Activated CD8-positive, alpha-beta memory T cell treated with anti-CD3 and anti-CD28 coated beads, Interleukin-2, amount 50 U/mL, for 1 hour (primary cell): Measurements from ENCODE around the gene TDRD12.
"Not testable (repeated sequence)": the region's sequence is repeated elsewhere in the genome, so short reads cannot be mapped to it uniquely, and the experiment has no call there.

Experiments used
- DNase-seq: peaks from one replicate; pipeline ENCODE4 v3.0.0-alpha.2; 2020; ENCODE audit errors: extremely low read depth

Gene TDRD12

DNA sequence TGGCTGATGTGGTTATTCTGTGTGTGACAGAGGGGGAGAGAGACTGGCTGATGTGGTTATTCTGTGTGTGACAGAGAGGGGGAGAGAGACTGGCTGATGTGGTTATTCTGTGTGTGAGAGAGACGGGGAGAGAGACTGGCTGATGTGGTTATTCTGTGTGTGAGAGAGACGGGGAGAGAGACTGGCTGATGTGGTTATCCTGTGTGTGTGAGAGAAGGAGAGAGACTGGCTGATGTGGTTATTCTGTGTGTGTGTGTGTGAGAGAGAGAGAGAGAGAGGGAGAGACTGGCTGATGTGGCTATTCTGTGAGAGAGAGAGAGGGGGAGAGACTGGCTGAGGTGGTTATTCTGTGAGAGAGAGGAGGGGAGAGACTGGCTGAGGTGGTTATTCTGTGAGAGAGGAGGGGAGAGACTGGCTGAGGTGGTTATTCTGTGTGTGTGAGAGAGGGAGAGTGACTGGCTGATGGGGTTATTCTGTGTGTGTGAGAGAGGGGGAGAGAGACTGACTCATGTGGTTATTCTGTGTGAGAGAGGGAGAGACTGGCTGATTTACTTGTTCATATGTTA is 27.1 kb downstream of the TDRD12 start:
- not testable (repeated sequence) for DNase-seq

DNA sequence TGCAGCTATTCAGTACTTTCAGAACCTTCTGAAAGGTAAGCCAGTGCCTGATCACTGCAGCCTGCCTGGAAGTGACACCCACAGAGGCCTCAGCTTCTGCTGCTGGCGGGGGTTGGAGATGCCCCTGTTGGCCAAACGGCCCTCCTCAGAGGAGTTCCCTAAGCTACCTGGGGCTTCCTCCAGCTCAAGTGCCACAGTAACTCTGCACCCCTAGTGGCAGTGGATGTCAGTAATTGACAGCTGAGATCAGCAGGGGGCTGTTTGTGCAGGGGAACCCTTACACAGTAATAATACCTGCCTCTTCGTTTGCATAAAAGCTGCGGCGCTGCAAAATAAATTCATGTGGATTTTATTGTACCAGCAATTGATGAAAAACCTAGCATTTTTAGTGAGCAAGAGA is 28.9 kb downstream of the TDRD12 start:
- DNase-seq, result no peak

DNA sequence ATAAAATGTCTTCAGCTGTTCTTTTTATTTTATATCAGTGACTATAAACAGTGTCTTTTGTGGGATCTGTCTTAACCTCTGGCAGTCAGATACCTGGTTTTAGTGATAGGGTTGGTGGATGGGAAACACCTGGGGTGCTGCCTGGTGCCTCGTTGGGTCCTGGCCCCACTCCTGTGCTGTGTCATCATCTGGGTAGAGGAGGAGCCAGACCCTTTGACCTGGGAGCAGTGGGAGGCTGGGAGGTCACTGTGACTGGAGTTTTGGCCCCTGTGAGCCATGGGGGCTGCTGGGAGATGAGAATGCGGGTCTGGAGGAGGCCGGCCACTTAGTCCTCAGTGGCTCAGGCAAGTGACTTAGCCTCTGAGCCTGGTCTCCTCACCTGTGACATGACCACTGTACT is 29.4 kb downstream of the TDRD12 start:
- no peak for DNase-seq

DNA sequence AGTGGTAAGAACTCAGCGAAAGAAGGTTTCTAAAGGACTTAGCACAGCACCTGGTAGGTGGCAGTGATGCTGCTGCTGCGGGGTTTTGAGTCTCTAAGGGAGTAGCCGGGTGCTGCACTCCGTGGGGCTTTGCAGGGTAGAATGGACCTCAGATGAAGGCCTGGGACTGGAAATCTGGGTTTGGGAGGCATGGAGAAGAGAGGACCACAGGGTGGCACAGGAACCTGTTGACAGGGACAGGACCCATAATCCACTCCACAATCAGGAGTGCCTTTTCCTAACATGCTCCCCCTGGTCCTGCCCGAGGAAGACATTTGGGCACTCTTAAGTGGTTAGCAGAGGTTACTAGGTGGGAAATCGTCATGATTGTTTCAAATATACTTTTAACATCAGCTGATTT is 29.8 kb downstream of the TDRD12 start:
- DNase-seq, result no peak

DNA sequence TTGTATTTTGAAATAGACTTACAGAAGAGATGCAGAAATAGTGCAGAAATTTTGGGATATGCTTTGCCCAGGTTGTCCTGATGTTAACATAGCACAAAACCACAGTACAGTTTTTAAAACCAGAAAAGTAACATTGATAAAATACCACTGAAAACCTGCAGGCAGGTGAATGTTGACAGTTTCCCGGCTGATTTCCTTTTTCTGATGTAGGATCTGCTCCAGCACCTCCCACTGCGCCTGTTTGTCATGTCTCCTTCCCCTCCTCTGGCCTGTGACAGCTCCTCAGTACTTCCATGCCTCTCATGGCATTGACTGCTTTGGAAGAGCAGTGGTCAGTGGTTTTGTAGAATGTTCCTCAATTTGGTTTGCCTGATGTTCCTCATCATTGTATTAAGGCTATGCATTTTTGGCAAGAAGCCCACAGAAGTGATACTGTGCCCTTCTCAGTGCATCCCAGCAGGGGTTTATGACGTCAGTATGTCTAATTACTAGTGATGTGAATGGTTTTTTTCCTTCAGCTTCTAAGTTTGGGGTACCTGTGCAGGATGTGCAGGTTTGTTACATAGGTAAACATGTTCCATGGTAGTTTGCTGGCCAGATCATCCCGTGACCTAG is 31.0 kb downstream of the TDRD12 start:
- no peak for DNase-seq

DNA sequence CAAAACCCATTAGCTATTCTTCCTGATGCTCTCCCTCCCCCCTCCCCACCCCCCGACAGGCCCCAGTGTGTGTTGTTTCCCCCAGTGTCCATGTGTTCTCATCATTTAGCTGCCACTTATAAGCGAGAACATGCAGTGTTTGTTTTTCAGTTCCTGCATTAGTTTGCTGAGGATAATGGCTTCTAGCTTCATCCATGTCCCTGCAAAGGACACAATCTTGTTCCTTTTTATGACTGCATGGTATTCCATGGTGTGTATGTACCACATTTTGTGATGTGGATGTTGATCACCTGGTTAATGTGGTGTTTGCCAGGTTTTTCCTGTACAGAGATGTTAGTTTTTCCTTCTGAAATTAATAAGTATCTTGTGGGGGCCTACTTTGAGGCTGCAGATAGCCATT is 31.5 kb downstream of the TDRD12 start:
- no peak for DNase-seq

DNA sequence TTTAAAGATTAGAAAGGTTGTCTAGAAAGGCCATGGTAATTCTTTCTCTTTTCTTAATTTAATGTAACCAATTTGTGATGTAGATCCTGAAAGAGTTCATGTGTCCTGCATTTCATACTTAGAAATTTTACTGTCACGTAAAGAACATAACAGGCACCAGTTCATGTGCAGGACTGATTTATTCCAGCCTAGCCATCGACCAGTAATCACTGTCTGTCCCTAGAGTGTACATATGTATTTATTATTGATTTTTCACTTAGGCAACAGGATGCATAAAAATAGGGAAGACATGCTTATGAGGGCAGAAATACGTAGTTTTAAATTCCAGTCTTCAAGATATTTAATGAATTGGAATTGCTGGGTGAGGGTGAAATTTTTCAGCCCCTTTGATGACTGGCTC is 37.6 kb downstream of the TDRD12 start:
- no peak for DNase-seq

DNA sequence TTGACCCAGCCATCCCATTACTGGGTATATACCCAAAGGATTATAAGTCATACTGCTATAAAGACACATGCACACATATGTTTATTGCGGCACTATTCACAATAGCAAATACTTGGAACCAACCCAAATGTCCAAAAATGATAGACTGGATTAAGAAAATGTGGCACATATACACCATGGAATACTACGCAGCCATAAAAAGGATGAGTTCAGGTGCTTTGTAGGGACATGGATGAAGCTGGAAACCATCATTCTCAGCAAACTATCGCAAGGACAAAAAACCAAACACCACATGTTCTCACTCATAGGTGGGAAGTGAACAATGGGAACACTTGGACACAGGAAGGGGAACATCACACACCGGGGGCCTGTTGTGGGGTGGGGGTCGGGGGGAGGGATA is 45.8 kb downstream of the TDRD12 start:
- not testable (repeated sequence) for DNase-seq

DNA sequence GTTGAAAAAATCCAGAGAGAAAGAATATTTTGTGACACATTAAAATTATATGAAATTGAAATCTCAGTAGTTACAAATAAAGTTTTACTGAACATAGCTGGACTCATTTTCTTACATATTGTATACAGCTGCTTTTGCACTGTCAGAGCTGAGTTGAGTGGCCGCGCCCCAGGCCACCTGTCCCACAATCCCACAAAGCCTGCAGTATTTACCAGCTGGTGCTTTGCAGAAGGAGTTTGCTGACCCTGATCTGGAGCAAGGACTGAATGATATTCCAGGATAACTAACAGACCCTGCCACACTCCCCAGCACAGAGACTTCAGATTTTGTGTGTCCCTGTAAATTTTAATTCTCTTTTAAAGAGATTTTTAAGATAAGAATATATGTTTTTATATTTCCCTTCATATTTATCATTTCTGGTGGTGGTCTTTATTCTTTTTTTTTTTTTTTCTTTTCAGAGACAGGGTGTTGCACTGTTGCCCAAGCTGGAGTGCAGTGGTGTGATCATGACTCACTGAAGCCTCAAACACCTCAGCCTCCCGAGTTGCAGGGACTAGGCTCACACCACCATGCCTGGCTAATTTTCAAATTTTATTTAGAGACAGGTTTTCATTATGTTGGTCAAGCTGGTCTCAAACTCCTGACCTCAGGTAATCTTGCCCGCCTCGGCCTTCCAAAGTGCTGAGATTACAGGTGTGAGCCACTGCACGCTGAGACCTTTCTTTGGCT is 48.5 kb downstream of the TDRD12 start:
- DNase-seq, result no peak

DNA sequence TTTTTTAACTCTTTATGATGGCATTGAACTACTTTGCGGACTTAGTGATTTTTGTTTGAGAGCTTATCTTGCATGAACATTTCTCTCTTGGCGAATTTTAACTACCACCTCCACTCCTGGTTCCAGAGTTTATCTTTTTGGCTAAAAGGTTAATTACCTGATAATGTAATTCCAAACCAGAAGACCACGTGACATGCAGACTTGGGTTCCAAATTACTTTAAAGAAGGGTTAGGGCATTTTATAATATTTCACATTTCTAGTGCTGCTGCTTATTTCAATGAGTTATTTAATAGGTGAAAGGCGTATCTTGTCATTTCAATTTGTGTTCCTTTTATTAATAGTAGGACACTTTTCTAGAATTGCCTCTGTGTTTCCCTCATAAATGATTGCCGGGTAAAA is 52.0 kb downstream of the TDRD12 start:
- no peak for DNase-seq

DNA sequence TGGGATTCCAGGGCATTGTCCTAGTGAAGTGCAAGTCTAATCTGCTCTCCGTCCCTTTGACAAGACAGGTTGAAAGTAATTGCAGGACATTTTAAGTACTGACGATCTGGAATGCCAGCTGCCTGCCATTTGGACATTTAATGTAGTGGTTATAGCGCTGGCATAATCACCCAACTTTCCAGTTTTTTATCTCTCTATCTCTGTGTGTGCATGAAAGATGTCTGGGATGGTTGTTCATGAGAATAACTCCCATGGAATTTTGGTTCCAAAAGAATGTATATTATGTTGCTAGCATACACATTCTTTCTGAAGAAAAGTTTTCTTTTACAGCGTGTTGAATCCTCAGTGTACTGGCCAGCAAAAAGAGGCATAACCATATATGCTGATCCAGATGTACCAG is 53.6 kb downstream of the TDRD12 start:
- DNase-seq, result no peak

DNA sequence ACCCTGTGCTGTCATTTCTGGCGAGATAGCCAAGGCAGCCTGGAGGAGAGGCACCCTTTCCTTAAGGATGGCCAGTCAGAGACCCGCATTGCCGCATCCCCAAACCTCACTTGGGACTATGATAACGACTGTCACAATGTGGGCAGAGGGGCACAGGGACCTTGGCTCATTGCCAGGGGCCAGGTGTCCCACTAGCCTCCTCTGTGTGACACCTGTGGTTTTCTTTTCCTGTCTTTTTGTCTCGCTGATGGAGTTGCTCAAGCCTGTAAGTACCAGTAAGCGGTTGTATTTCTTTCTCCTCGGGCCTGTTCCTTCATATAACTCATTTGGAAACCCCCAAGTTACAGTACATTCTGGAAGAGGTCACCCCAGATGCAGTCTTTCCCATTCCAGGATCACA is 59.5 kb downstream of the TDRD12 start:
- DNase-seq, result no peak

DNA sequence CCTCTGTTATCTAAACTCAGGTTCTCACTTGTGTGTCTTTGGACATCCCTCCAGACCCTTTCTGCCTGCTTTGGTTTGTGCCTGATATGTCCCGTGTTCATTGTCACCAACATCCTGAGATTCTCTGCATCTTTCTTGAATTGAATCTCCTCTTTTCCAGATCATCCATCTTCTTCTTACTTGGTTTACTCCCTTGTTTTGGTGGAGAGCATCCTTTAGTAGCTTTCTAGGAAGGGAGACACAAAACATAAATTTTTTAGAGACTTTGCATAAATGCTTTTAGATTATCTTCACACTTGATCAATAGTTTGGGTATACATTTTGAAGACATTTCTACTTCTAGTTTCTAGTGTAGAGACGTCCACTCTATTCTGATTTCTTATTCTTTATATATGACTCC is 61.7 kb downstream of the TDRD12 start:
- DNase-seq, result no peak

DNA sequence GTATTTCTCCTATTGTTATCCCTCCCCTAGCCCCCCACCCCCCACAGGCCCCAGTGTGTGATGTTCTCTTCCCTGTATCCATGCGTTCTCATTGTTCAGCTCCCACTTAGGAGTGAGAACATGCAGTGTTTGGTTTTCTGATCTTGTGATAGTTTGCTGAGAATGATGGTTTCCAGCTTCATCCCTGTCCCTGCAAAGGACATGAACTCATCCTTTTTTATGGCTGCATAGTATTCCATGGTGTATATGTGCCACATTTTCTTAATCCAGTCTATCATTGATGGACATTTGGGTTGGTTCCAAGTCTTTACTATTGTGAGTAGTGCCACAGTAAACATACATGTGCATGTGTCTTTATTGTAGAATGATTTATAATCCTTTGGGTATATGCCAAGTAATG is 62.5 kb downstream of the TDRD12 start:
- not testable (repeated sequence) for DNase-seq

DNA sequence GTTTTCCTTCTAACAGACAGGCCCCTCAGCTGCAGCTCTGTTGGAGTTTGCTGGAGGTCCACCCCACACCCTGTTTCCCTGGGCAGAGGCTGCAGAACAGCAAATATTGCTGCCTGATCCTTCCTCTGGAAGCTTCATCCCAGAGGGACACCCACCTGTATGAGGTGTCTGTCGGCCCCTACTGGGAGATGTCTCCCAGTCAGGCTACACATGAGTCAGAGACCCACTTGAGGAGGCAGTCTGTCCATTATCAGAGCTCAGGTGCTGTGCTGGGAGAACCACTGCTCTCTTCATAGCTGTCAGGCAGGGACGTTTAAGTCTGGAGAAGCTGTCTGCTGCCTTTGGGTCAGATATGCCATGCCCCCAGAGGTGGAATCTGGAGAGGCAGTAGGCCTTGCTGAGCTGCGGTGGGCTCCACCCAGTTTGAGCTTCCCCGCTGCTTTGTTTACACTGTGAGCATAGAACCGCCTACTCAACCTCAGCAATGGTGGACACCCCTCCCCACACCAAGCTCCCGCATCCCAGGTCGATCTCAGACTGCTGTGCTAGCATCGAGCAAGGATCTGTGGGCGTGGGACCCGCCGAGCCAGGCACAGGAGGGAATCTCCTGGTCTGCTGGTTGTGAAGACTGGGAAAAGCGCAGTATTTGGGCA is 67.7 kb downstream of the TDRD12 start:
- DNase-seq, result not testable (repeated sequence)

DNA sequence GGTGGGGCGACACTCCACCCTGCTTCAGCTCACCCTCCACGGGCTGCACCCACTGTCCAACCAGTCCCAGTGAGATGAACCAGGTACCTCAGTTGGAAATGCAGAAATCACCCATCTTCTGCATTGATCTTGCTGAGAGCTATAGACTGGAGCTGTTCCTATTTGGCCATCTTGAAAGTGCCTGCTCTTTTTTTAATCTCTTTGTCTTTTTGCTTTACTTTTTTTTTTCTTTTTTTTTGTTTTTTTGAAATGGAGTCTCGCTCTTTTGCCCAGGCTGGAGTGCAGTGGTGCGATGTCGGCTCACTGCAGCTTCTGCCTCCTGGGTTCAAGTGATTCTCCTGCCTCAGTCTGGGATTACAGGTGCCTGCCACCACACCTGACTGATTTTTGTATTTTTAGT is 68.3 kb downstream of the TDRD12 start:
- DNase-seq, result not testable (repeated sequence)

DNA sequence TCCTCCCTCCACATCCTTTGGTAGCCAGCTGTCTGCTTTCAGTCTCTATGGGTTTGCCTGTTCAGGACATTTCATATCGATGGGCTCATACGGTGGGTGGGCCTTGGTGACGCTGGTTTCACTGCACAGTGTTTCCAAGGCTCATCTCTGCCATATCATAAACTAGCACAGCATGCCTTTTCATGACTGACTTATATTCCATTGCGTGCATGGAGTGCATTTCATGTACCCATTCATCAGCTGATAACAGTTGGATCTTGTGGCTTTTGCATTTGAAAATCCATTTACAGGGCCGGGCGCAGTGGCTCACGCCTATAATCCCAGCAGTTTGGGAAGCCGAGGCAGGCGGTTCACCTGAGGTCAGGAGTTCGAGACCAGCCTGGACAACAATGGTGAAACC is 69.9 kb downstream of the TDRD12 start:
- no peak for DNase-seq

DNA sequence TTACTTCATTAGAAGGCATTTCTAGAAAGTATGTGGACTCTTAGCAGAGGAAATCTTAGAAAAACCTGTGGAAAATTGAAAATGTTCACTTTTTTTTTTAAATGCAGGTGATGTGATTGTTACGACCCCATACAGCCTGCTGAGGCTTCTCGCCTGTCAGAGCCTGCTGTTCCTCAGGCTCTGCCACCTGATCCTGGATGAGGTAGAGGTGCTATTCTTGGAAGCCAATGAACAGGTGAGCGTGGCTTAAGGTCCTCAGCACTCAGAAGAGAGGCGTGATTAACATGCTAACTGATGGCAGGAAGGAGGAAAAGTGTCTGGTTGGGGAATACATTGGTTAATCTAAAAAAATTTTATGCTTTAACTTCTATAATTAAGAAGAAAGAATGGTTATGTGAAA is 78.6 kb downstream of the TDRD12 start:
- DNase-seq, result no peak

DNA sequence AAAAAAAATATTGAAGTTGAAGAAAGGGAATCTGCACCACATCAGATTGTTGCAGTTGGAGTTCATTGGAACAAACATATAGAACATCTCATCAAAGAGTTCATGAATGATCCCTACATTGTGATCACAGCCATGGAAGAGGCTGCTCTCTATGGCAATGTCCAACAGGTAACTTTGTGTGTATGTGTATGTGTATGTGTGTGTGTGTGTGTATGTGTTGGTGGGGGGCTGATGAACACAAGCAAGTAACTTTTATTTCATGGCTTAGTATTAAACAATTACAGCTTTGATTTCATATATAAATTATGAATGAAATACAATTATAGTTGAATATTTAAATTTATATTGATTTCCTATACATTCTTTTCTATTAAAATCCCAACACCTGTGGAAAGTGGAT is 80.6 kb downstream of the TDRD12 start:
- DNase-seq, result no peak

DNA sequence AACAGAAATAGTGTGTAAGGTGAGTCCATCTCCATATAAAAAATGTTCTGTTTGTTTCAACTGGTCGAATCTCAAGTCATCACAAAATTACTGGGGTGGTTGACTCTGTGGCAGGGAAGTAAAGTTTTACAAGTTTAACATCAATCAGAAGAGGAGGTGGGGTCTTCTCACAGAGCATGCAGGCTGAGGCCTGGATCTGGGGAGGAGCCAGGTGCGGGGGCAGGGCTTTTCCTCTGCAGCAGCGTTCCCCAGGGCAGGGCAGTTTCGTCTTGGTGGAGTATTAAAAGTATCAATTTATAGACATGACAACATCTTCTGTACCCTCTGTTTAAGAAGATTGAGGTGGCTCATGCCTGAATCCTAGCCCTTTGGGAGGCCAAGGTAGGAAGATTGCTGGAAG is 81.2 kb downstream of the TDRD12 start:
- no peak for DNase-seq

DNA sequence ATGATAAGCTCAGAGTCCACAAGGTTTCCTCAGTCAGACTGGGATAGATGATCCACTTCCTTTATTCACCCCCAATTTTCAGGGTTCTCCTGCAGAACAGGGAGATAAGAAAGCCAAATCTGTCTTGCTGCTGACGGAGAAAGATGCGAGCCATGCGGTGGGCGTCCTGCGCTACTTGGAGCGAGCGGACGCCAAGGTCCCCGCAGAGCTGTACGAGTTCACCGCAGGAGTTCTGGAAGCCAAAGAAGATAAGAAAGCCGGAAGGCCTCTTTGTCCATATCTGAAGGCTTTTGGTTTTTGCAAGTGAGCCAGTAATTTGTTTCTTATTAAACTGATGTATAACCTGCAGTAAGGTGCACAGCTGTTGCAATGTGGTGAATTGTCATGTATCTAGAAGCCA is 83.3 kb downstream of the TDRD12 start:
- no peak for DNase-seq

DNA sequence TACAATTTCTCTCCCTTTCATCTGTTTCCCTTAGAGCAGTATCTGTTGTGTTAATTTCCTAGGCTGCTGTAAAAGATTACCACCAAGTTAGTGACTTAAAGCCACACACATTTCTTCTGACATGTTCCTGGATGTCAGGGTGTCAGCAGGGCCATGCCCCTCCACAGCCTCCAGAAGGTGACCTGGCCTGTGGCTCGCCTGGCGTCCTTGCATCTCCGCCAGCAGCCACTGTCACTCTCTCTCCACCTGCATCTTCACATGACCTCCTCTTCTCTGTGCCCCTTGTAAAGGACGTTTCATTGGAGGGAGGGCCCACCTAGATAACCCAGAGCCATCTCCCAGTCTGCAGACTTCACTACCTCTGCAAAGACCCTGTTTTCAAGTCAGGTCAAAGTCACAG is 88.7 kb downstream of the TDRD12 start:
- no peak for DNase-seq

DNA sequence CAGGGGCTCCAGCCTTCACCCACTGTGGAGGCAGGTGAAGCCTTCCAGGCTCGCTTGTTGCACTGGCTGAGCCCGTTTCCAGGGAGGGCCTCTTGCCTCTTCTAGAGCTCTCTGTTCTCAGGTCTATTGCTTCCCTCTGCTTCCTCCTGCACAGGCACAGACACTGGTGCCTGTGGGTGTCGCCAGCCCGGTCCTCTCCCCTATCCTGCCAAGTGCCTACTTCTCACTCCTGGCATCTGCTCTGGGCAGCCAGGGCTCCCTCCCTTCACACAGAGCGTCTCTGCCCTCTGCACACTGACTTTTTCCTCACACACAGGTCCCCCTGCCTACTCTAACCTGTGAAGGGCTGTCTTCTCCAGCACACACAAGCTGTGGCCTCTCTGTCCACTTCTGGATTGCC is 89.7 kb downstream of the TDRD12 start:
- DNase-seq, result no peak
